ENCODE measurements around the gene GRIK5.

Gene GRIK5

GRCh38 chr19:41999071-41999877 is 70.7 kb downstream of the GRIK5 start:
- no peak overlapping the region for H3K4me3 ChIP-seq (ENCODE audit: low read depth, low read length)
- no peaks in the 10 kb centered on the region for H3K9me3 ChIP-seq (ENCODE audit: control insufficient read depth, insufficient read depth, low read depth, low read length)
- ChIA-PET CTCF (interaction anchor here (0.5 to 3.5 kb wide), 16 partner anchors 9 to 1467 kb away, joined by 3 to 28 read pairs (median 6); no protein-coding TSS in a partner anchor), POLR2A (interaction anchor here (0.6 kb wide), 1 partner anchor 126 kb away, joined by 4 read pairs; no protein-coding TSS in a partner anchor)
- H3K27ac ChIP-seq (ENCODE audit: extremely low read depth, low read depth, low read length): no peak overlapping the region
- peaks cover 3% of the 10 kb centered on the region for H3K4me1 ChIP-seq (ENCODE audit: control insufficient read depth, insufficient read depth, low read length)
- TF ChIP-seq ZNF366 (tag by site-specific recombination; conservative IDR thresholded peaks at IDR 0.05): peak; percentile 72
- peak; percentile 93 for TF ChIP-seq EGR2 (tag by site-specific recombination; IDR thresholded peaks at IDR 0.05; ENCODE audit: low read depth)
- no peak for TF ChIP-seq ZNF558 (tag by site-specific recombination; IDR thresholded peaks at IDR 0.05)
- 0 out of 2 replicates have a peak, but pooled peaks have one; percentile 17 for TF ChIP-seq KLF8 (tag by site-specific recombination; IDR thresholded peaks at IDR 0.05)
- TF ChIP-seq ZNF670 (tag by site-specific recombination; IDR thresholded peaks at IDR 0.05; ENCODE audit: low read depth): no peak
- no peak for TF ChIP-seq MZF1 (tag by site-specific recombination; IDR thresholded peaks at IDR 0.05; ENCODE audit: borderline replicate concordance)
- no peak for TF ChIP-seq ZNF785 (tag by site-specific recombination; IDR thresholded peaks at IDR 0.05)
- TF ChIP-seq ZNF202 (tag by site-specific recombination; IDR thresholded peaks at IDR 0.05; ENCODE audit: borderline replicate concordance): no peak
- 0 out of 2 replicates have a peak, but pooled peaks have one; percentile 2 for TF ChIP-seq ZNF112 (tag by site-specific recombination; IDR thresholded peaks at IDR 0.05)
- TF ChIP-seq ZFHX2 (tag by site-specific recombination; conservative IDR thresholded peaks at IDR 0.05): peak; percentile 93
- no peak for TF ChIP-seq ZEB2 (tag by site-specific recombination; IDR thresholded peaks at IDR 0.05)
- H3K36me3 ChIP-seq (ENCODE audit: control insufficient read depth in 2 of 2, insufficient read depth in 1 of 2, low read length in 2 of 2): no peaks in the 10 kb centered on the region

- Histone ChIP-seq H3K9me3 (ENCODE audit: control insufficient read depth, insufficient read depth, low read depth, low read length) (no peaks in the 10 kb centered on the region), H3K36me3 (ENCODE audit: control insufficient read depth in 2 of 2, insufficient read depth in 1 of 2, low read length in 2 of 2) (no peaks in the 10 kb centered on the region), H3K4me3 (ENCODE audit: low read depth, low read length) (no peak overlapping the region; the same call in 1 of the 2 replicates), H3K4me1 (ENCODE audit: control insufficient read depth, insufficient read depth, low read length) (peaks cover 6% of the 10 kb centered on the region), H3K27ac (ENCODE audit: extremely low read depth, low read depth, low read length) (no peak overlapping the region)
- CTCF ChIA-PET: interaction anchor here (0.7 to 3.5 kb wide), 15 partner anchors 9 to 97 kb away, joined by 3 to 28 read pairs (median 6); no protein-coding TSS in a partner anchor
- POLR2A ChIA-PET: no interaction called here
- TF ChIP-seq ZBTB6 (tag by site-specific recombination; IDR thresholded peaks at IDR 0.05): 0 out of 2 replicates have a peak, but pooled peaks have one; percentile 41
- no peak for TF ChIP-seq KLF1 (tag by site-specific recombination; IDR thresholded peaks at IDR 0.05)
- peak; percentile 47 for TF ChIP-seq ZIC2 (tag by site-specific recombination; IDR thresholded peaks at IDR 0.05)
- peak; percentile 56 for TF ChIP-seq PATZ1 (tag by site-specific recombination; IDR thresholded peaks at IDR 0.05)
- TF ChIP-seq ZBTB8A (tag by site-specific recombination; IDR thresholded peaks at IDR 0.05): peak; percentile 89
- peak; percentile 48 for TF ChIP-seq ZBTB26 (tag by site-specific recombination; optimal IDR thresholded peaks at IDR 0.05)
- peak; percentile 34; the same call in 1 of the 2 replicates for TF ChIP-seq PRDM10 (tag by site-specific recombination; IDR thresholded peaks at IDR 0.05)
- peak; percentile 73 for TF ChIP-seq GLIS1 (tag by site-specific recombination; IDR thresholded peaks at IDR 0.05)
- TF ChIP-seq ZBTB10 (tag by site-specific recombination; IDR thresholded peaks at IDR 0.05): peak; percentile 78
- TF ChIP-seq ZFP69B (tag by site-specific recombination; IDR thresholded peaks at IDR 0.05): 0 out of 2 replicates have a peak, but pooled peaks have one; percentile 30
These were observed 71.6 kb downstream of the GRIK5 start for GRCh38 chr19:41998246-41999020.
